ENCODE results near the gene UMODL1. TPM values are rescaled to one million over a fixed set of nuclear protein-coding genes. Genes with fewer than 3 reads are reported as not detected.

UMODL1 gene
- total and polyA plus RNA-seq, 2 donors = 1.4 to 1.7 TPM

Other genes with a start within 250 kb of the UMODL1 start
- gene PRDM15, start 192.0 kb upstream of the UMODL1 start, total RNA-seq = 4.0 TPM
- gene PRDM15, start 192.0 kb upstream of the UMODL1 start, polyA plus RNA-seq = 6.1 TPM
- 8.9 TPM for gene C2CD2, start 117.3 kb upstream of the UMODL1 start, total RNA-seq
- 11.3 TPM for gene C2CD2, start 117.3 kb upstream of the UMODL1 start, polyA plus RNA-seq
- 5.4 TPM for gene ZBTB21, start 61.0 kb upstream of the UMODL1 start, total RNA-seq
- gene ZBTB21, start 61.0 kb upstream of the UMODL1 start, polyA plus RNA-seq = 7.9 TPM
- gene ABCG1, start 147.8 kb downstream of the UMODL1 start, total RNA-seq = 20.5 TPM
- gene ABCG1, start 147.8 kb downstream of the UMODL1 start, polyA plus RNA-seq = 28.8 TPM
- gene TFF3, start 244.1 kb downstream of the UMODL1 start, total RNA-seq = 5.1 TPM
- gene TFF3, start 244.1 kb downstream of the UMODL1 start, polyA plus RNA-seq = 13.6 TPM